ENCODE results near the gene CTSA.
A peak's percentile ranks its signal among the peaks of the same experiment; 100 is the strongest.

The CTSA gene

GRCh38 chr20:45890985-45891983 is at the start of gene CTSA, which contains the start of gene NEURL2:
TSS of gene CTSA (plus strand) at chr20:45891335. CDS start at chr20:45891569, 234 bp downstream.
TSS of gene NEURL2 (minus strand) at chr20:45891208. CDS start at chr20:45890991, 217 bp downstream.
- DNase-seq (ENCODE audit: low read depth): peak; percentile 72

DNA sequence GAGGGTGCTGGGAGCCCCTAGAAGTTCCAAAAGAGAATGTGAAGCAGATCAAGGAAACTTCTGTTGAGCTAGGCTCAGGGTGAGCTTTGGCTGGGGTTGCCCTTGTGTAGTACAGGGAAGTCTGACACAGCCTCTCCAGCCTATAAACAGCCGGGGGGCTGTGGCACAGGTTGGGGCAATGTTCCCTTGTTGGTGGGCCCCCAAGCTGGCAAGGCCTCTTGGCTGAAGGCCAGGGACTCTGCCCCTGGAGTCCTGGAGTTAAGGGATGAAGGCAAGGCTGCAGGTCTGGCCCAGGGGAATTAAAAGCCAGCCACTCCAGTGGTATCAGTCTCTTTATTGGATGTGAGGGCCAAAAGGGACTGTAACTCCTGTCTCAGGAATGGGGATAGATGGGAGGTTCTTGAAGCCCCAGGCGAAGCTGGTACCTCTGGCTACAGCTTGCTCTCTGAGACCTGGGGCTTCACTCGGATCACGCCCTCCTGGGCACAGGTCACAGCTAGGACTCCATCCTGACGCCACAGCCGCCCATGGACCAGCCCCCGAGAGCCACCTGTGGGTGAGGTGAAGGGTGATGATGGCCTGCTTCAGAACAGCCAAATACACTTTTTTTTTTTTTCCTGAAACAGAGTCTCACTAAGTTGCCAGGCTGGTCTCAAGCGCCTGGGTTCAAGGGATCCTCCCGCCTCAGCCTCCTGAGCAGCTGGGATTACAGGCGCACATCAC is 49.6 kb upstream of the CTSA start:
- no peak for DNase-seq (ENCODE audit: low read depth)

DNA sequence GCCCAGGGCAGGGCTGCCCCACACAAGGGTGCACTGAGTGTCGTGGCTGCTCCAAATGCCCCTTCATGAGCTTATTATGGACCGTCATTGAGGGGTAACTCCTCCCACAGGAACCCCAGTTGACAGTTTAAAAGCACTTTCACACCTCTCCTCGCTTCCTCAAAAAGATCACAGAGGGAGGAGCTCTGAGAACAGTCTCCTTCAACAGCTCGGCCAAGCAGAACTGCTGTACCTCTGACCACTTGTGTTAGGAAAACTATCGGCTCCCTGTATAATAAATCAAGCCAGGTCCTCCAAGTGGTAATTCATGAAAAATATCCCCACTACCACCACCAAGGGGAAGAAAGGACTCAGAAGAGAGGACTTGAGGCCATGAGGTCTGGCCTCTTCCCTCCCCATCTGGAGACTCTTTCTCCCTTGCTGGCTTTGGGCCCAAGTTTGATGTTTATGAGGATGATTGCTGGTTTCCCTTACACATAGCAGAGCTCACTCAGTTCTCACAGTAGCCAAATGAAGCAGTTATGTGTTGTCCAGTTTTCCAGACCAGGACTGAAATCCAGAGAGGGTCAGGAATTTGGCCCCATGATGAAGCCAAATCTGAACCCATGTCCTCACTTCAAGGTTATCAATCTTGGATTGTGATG is 48.8 kb upstream of the CTSA start:
- no peak for DNase-seq (ENCODE audit: low read depth)

GRCh38 chr20:45843506-45843905 is 47.6 kb upstream of the CTSA start:
- no peak for DNase-seq (ENCODE audit: low read depth)

DNA sequence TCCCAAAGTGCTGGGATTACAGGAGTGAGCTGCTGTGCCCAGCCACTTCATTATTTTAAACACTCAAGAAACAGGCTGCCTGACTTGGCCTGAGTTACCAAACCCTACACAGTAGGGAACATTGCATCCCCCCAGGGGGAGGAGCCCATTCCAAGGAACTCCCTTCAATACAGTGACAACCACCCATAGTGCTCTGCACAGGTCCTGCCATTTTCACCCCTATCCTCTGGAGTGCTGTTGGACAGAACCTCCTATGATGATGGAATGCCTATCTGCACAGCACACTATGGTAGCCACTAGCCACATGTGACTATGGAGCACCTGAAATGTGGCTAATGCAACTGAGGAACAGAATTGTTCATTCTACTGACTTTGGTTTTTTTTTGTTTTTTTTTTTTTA is 45.7 kb upstream of the CTSA start:
- DNase-seq (ENCODE audit: low read depth): no peak

DNA sequence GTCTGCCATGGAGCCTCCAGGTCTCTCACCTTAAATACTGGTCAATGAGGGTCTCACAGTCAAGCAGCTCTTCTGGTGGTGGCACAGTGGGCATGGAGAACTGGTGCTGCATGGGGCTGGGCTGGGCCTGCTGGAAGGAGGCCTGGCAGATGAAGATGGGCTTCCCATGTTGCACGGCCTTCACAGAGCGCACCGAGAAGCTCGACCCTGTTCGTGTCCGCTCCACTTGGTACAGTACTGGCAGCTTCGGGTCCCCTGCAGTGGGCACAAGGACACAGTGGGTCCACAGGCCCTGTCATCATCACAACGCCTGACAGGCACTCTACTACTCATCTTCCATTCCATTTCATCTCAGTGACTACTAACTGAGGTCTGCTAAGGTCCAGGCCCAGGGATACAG is 42.7 kb upstream of the CTSA start:
- no peak for DNase-seq (ENCODE audit: low read depth)

DNA sequence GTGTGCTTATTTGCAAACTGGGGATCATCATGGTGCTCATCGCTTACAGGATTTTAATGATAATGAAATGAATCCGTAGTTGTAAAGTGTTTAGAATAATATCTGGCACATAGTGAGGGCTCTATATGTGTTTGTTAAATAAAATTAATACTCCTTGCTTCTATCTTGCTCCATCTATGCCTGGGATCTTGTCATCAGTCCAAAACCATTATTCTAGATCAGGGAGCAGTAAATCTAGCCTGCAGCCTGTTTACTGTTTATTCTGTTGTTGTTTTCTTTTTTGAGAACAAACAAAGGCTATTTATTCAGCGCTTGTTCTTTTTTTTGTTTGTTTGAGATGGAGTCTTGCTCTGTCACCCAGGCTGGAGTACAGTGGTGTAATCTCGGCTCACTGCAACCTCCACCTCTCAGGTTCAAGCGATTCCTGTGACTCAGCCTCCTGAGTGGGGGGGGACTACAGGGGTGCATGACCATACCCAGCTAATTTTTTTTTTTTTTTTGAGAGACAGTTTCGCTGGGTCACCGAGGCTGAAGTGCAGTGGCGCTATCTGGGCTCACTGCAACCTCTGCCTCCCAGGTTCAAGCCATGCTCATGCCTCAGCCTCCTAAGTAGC is 42.1 kb upstream of the CTSA start:
- no peak for DNase-seq (ENCODE audit: low read depth)

DNA sequence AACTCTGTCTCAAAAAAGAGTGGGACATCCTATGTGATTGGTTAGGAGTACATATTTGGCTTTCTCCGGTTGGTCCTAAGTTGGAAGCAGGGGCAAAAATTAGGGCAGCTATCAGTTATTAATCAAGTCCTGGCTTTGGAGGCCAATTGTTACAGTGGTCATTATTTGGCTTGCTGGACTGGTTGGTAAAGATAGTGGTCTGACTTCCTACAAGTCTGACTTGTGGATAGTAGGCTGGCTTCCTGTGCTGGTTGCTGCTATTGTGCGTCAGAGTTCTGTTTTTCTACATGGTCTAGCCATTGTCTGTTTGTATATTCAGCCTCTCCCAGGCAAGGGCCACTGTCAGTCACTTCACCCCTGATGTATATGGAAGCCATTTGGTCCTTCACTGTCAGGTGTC is 40.9 kb upstream of the CTSA start:
- DNase-seq (ENCODE audit: low read depth): no peak

GRCh38 chr20:45850926-45851325 is 40.2 kb upstream of the CTSA start:
- no peak for DNase-seq (ENCODE audit: low read depth)

GRCh38 chr20:45851501-45851900 is 39.6 kb upstream of the CTSA start:
- no peak for DNase-seq (ENCODE audit: low read depth)

GRCh38 chr20:45852326-45852725 is 38.8 kb upstream of the CTSA start:
- no peak for DNase-seq (ENCODE audit: low read depth)

GRCh38 chr20:45853484-45853883 is 37.7 kb upstream of the CTSA start:
- DNase-seq (ENCODE audit: low read depth): no peak

DNA sequence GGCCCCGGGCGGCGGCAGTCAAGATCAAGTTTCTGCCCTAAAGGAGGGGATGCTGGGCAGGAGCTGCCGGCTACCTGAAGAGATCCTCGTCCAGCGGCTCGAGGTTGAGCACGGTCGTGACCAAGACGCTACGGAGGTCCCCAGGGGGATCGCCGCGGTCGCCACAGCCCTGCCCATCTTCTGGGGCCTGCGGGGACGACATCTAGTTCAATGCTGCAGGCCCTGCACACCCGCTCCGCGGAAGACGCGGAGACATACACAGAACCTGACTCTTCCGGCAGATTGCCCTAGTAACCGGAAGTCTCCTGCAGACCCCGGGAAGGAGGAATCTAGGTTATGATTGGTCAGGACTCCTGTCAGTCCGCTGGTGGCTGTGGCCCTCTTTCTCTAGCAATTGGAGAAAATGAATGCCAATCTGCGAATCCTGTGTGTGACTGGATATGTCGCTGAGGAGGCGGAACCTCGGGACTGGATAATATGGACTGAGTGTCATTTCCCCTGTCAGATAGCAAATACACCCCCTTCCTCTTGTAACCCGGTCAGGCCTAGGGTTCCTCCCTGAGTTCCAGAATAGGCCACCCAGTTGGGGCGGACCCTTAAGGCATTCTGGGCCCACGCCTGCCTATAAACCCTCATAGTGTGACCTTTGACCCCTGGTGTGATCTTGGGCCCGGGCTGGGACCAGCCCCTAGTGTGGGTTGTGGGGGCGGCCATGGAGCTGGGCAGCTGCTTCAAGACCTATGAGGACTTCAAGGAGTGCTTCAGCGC is 33.8 kb upstream of the CTSA start, which contains the start of the genes ACOT8 and ZSWIM3:
ACOT8 (minus strand) TSS at position 279 of the 768 bp plus-strand sequence; CDS start at position 202, 77 bp downstream.
ZSWIM3 (plus strand) TSS at position 501 of the 768 bp plus-strand sequence; CDS start at position 713, 212 bp downstream.
- DNase-seq (ENCODE audit: low read depth): peak; percentile 80

- no peak for DNase-seq (ENCODE audit: low read depth)
Measured at GRCh38 chr20:45857882-45858216, 33.3 kb upstream of the CTSA start.

GRCh38 chr20:45859916-45860315 is 31.2 kb upstream of the CTSA start:
- no peak for DNase-seq (ENCODE audit: low read depth)

DNA sequence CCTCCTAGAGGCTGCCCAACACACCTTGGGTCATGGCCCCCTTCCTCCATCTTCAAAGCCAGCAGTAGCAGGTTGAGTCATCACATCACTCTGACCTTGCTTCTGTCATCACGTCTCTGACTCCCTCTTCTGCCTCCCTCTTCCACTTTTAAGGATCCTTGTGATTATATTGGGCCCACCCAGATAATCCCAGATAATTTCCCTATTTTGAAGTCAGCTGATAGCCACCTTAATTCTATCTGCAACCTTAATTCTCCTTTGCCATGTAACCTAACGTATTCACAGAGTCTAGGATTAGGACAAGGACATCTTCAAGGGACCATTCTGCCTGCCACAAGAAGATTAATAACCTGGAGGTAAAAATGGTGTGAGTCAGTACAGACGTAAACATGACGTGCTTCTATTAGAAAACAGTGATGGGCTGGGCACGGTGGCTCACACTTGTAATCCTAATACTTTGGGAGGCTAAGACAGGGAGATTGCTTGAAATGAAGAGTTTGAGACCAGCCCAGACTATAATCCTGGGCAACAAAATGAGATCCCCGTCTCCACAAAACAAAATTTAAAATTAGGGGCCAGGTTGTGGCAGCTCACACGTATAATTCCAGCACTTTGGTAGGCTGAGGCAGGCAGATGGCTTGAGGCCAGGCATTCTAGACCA is 30.4 kb upstream of the CTSA start:
- no peak for DNase-seq (ENCODE audit: low read depth)

- no peak for DNase-seq (ENCODE audit: low read depth)
Measured at GRCh38 chr20:45861221-45862075, 29.7 kb upstream of the CTSA start.

- DNase-seq (ENCODE audit: low read depth): no peak
Measured at GRCh38 chr20:45863543-45864470, 27.3 kb upstream of the CTSA start.
